Hepatic stellate cell (primary cell): ENCODE results near the gene QKI.
A peak's percentile ranks its signal among the peaks of the same experiment; 100 is the strongest.
"Not testable (repeated sequence)": the region's sequence is repeated elsewhere in the genome, so short reads cannot be mapped to it uniquely, and the experiment has no call there.

Source experiments
- DNase-seq: peaks from one replicate; pipeline ENCODE4 v3.0.0; 2011; ENCODE audit warnings: low spot score

QKI gene

GRCh38 chr6:163579880-163580295 lies 165.4 kb downstream of the QKI start:
- DNase-seq = no peak

DNA sequence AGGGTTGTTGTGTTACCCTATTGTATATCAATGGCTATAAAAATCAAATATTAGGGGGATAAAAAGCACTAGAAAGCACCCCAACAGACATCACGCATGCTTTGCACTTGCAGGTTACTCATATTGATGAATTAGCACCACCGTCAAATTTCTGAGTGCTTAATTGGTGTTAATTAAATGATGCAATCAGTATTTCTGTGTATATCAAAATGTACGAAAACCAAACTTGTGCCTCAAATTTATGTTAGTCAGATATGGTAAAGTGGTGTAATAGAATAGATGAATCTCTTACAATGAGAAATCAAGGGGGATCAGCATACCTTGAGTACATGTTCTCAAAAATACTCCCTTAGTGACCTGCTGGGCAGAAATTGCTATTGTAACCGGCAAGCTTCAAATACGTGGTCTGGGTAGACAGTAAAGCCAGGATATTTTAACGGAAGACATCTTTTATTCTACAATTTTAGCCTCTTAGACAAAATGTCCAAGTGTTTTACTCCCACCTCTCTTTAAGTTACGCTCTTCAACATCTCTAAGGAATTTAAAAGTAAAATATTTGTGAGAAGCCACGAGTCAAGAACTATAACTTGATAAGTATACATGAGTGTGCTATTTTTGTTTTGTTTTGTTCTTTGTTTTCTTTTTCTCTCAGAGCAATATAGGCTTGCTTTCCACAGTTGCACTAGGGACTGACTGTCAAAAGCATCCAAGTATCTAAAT lies 166.0 kb downstream of the QKI start:
- DNase-seq = no peak

DNA sequence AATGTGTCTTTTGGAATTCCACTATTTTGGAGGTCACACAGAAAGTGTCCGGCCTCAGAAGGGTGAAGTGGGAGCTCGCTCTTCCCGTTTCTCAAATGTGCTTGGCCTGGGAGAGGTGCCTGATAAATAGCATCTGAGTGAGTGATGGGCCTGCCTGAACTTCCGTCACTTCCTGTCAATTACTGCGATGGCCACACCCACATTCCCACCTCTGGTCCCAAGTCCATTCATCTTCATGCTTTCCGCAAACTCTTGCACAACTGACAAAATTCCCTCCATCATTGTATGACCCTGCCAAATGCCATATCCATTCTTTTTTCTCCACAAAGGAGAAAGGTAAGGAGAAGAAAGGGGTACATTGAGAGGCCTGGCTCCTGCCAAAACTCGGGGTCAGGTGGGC lies 169.0 kb downstream of the QKI start:
- no peak for DNase-seq

- DNase-seq = peak; percentile 72
These were observed 171.5 kb downstream of the QKI start for GRCh38 chr6:163585932-163586437.

DNA sequence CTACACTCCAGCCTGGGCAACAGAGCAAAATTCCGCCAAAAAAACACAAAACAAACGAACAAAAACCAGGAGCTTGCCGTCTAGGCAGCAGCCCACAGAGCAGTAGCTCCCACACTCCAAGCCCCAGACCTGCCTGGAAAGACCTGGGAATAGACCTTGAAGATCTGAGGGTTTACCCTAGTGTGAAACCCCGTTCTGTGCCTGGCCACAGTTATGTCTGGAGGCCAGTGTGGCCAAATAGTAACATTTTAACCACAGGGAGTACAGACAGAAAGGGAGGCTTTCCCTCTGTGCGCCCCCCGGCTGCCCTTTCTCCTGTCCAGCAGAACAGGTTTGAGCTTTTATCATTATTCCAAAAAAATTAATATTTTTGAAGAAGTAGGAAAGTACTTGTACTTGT lies 172.4 kb downstream of the QKI start:
- DNase-seq = no peak

- DNase-seq = no peak
These were observed 173.9 kb downstream of the QKI start for GRCh38 chr6:163588220-163588919.

DNA sequence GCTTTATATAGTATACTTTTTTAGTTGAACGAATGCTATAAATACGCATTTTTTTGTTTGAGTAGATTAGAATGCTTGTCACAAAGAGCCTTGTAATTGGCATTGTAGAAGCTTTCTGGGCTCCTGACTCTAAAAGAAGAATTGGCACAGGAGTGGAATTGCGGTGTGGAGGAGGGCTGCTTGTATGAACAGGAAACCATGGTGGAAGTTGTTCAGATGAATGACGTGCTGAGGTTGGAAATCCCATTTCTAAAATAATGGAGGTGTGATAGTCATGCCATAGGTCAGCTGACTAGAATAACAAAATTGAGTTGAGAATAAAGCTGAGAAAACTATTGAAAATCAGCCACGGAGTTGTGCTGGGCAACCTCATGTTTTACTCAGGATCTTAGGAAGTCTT lies 174.9 kb downstream of the QKI start:
- DNase-seq = no peak

DNA sequence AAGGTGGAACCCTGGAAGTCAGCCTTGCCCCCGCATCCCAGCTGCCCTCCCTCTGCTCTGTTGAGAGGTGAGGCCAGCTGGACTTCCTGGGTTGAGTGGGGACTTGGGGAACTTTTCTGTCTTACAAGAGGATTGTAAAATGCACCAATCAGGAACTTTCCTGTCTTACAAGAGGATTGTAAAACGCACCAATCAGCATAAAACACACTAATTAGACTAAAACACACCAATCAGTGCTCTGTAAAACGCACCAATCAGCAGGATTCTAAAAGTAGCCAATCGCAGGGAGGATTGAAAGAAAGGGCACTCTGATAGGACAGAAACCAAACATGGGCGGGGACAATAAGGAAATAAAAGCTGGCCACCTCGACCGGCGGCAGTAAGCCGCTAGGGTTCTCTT lies 175.6 kb downstream of the QKI start:
- not testable (repeated sequence) for DNase-seq

GRCh38 chr6:163592872-163593271 lies 178.4 kb downstream of the QKI start:
- DNase-seq = no peak

DNA sequence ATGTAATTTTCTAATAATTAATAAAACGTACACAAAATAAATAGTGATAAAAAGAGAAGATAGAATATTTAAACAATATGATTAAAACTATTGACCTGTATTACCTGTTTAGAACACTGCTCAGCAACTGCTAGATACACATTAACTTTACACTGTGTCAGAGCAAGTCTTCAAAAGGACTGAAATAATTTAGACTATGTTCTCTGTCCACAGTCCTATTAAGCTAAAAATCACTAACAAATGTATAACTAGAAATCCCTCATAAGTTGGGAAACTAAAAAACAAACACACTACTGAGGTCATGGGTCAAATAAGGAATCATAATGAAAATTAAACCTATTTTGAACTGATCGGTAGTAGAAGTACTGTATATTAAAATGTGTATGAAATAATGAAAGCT lies 181.7 kb downstream of the QKI start:
- DNase-seq = no peak

- no peak for DNase-seq
These were observed 184.6 kb downstream of the QKI start for GRCh38 chr6:163599136-163599535.

DNA sequence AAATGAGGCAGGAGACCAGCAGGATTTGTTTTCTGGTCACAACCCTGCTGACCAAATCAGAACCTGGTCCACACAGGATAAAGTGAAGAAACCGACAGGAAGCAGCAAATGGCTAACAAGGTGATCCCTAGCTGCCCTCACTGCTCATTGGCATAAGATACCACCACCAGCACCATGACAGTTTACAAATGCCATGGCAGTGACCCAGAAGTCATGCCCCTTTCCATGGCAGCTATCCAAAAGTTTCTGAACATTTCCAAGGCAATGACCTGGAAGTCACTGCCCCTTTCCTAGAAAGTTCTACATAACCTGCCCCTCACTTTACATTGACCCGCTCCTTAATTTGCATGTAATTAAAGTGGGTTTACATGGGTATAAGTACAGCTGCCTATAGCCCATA lies 185.2 kb downstream of the QKI start:
- no peak for DNase-seq

DNA sequence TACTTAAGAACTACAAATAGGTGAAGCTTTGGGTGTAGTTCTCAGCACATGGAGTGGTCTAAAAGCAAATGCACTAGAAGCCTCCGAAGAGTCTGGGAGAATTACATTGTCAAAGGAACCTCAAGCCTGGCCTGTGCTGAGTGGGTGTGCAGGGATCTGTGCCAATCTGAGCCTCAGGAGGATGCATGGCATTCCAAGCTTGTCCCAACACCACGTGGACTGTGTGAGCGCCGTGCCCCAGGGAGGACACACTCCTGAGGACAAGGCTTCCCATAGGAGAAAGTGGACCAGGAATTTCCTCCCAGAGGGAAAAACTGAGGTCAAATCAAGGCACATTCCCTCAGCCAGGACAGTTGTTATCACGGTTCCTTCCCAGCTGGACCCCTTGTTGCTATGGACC lies 185.8 kb downstream of the QKI start:
- DNase-seq = no peak

DNA sequence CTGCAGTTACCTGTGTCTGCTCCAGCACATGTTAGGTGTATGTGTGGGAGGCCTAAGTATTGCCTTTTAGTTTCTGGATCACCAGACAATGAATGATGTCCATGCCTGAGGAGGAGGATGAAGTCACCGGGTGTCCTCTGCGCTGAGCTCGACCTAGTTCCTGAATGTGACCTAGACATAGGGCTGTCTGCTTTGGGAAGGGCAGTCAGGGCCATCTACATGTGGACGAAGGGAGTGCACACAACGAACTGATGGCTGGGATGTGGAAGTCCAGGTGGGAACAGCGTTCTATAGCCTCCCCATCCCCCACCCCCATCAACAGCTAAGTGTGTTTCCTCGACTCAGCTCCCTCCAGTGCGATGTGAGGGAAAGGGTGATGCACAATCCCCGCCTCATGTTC lies 186.3 kb downstream of the QKI start:
- DNase-seq = no peak

DNA sequence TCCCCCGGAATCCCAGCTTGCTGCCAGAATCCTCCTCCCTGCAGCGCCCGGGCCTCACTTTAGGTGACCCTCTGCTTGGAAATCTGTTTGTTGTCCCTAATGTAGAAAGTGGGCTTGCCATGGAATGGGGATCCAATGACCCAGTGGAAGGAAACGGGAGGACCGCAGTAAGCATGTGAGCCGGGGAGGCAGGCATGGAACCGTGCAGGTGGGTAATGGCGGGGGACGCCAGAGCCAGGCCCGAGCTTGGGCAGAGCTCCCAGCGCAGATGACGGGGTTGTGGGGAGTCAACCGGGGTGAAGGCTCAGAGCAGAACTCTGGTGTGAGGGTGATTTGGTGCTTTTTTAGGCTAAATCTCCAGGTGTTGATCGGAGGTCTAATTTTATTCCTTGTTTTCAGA lies 188.3 kb downstream of the QKI start:
- DNase-seq = no peak

- no peak for DNase-seq
These were observed 188.9 kb downstream of the QKI start for GRCh38 chr6:163603395-163603794.

DNA sequence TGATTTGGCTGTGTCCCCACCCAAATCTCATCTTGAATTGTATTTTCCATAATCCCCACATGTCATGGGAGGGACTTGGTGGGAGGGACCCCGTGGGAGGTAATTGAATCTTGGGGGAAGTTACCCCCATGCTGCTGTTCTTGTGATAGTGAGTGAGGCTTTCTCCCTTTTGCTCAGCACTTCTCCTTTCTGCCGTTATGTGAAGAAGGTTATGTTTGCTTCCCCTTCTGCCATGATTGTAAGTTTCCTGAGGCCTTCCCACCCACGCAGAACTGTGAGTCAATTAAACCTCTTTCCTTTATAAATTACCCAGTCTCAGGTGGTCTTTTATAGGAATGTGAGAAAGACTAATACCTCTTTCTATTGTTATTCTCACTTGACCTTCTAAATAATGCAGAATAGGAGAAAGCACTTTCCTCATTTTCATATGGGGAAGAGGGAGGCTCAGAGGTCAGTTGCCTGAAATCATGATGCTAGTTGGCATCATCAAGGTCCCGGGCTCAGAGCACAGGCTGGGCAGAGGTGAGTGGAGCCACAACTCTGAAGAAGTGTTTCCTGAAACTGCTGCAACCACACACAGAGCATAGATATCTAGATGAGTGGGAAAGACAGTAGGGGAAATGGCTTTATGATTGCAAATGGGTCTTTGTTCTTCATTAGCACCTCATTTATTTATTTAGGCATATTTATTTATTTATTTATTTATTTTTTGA lies 191.0 kb downstream of the QKI start:
- no peak for DNase-seq

DNA sequence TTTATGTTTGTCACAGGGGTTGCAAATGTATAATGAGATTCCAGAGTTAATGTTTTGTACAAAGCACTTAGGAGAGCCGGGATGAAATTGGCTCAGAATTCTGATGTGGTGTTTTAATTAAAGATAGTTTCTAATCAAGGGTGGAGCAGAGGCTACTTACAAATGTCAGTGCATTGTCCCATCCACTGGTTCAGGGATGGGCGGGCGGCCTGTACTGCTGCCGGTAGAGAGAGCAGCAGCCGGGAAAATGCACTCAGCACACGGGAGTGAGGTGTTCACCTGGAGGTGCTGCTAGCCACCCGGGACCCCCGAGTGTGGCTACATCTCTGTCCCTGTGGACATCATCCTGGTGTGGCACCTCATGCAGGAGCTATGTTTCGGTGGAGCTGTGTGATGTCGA lies 193.3 kb downstream of the QKI start:
- DNase-seq = no peak

- DNase-seq = no peak
These were observed 193.7 kb downstream of the QKI start for GRCh38 chr6:163608204-163608644.

GRCh38 chr6:163612200-163612599 lies 197.7 kb downstream of the QKI start:
- DNase-seq = no peak

DNA sequence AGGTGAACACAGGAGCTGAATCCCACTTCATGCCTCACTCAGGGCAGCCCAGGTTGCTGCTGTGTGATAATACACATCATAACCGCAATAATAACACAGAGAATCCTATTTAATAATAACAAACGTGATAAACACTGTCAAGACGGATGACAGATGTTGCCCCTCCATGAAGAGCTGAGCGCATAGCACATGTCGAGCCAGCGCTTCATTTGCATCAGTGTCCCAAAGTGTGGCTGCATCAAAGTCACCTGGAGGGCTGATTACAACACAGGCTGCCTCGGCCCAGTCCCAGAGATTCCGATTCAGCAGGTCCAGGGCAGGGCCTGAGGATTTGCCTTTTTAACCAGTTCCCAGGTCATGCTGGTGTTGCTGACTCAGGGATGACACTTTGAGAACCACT lies 198.5 kb downstream of the QKI start:
- no peak for DNase-seq

GRCh38 chr6:163613668-163614067 lies 199.2 kb downstream of the QKI start:
- no peak for DNase-seq

DNA sequence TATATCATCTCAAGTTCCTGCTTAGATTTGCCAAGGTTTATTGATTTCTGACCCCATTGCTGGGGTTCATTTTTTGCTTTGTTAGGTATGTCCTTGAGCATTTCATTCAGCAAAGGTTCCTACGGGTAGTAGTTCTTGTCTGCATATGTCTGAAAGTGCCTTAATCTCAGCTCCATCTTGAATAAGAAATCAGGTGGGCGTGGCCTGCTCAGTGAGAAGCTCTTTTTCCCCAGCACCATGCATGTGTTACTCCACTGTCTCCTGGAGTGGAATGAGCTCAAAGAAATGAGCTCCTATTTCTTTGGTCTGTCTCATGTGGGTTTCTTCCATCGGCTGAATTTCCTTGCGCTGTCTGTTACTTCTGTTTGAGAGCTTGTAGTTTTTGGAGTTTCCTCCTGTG lies 201.9 kb downstream of the QKI start:
- no peak for DNase-seq
